ENCODE data around the gene DGKE. TPM values are rescaled to one million over a fixed set of nuclear protein-coding genes. Genes with fewer than 3 reads are reported as not detected.
A peak's percentile ranks its signal among the peaks of the same experiment; 100 is the strongest.

The DGKE gene
- total RNA-seq, 1 experiment from 2014 or later: 19.1 TPM

- TF ChIP-seq TCF7L2 (IDR thresholded peaks at IDR 0.05; ENCODE audit: low read depth, low read length): no peak
- TF ChIP-seq CTCF (IDR thresholded peaks at IDR 0.05): no peak
- Histone ChIP-seq H3K4me3 (ENCODE audit: low read depth in 2 of 2, low read length in 2 of 2) (no peak overlapping the region), H3K27ac (ENCODE audit: low read length) (no peak overlapping the region), H3K9me3 (ENCODE audit: control insufficient read depth, insufficient read depth, low read depth, low read length) (no peaks in the 10 kb centered on the region), H3K36me3 (ENCODE audit: control insufficient read depth, insufficient read depth, low read length) (no peaks in the 10 kb centered on the region), H3K27me3 (ENCODE audit: control insufficient read depth, insufficient read depth, low read length) (no peaks in the 10 kb centered on the region), H3K4me1 (ENCODE audit: control insufficient read depth, insufficient read depth, low read length) (no peaks in the 10 kb centered on the region)
- BruUV-seq (replicated peaks): no TSS peak
- in situ Hi-C loops (cut with HindIII; ENCODE audit: low pct_unique_long_range_greater_than_20kb, low sequenced_read_pairs) (no loop called here), intact Hi-C loops (cut with micrococcal nuclease; ENCODE audit: unreplicated experiment) (no loop called here)
- ATAC-seq: no peak
- no peak for DNase-seq (ENCODE audit: low read depth, low spot score)
- ChIA-PET CTCF (no interaction called here), POLR2A (interaction anchor here (0.6 kb wide), 1 partner anchor 22 kb away, joined by 7 read pairs; no protein-coding TSS in a partner anchor)
Observed at GRCh38 chr17:56879280-56879679, 45.3 kb downstream of the DGKE start.

- no TSS peak for BruUV-seq (replicated peaks)
- CTCF ChIA-PET: no interaction called here
Observed at GRCh38 chr17:56880133-56880532, 46.2 kb downstream of the DGKE start.

More at GRCh38 chr17:56880133-56880532, 46.2 kb downstream of the DGKE start:
- POLR2A ChIA-PET: no interaction called here
- Histone ChIP-seq H3K4me3 (ENCODE audit: low read depth in 2 of 2, low read length in 2 of 2) (no peak overlapping the region), H3K27me3 (ENCODE audit: control insufficient read depth, insufficient read depth, low read length) (no peaks in the 10 kb centered on the region), H3K9me3 (ENCODE audit: control insufficient read depth, insufficient read depth, low read depth, low read length) (no peaks in the 10 kb centered on the region), H3K4me1 (ENCODE audit: control insufficient read depth, insufficient read depth, low read length) (no peaks in the 10 kb centered on the region), H3K27ac (ENCODE audit: low read length) (no peak overlapping the region), H3K36me3 (ENCODE audit: control insufficient read depth, insufficient read depth, low read length) (no peaks in the 10 kb centered on the region)
- in situ Hi-C loops (cut with HindIII; ENCODE audit: low pct_unique_long_range_greater_than_20kb, low sequenced_read_pairs) (no loop called here), intact Hi-C loops (cut with micrococcal nuclease; ENCODE audit: unreplicated experiment) (no loop called here)
- ATAC-seq: 0 out of 2 replicates have a peak, but pooled peaks have one; percentile 9
- no peak for TF ChIP-seq SIN3A (IDR thresholded peaks at IDR 0.05; ENCODE audit: borderline replicate concordance, insufficient read depth, low read depth, low read length)
- TF ChIP-seq REST (IDR thresholded peaks at IDR 0.05; ENCODE audit: insufficient read depth in 1 of 2, low read depth in 2 of 2, low read length in 1 of 2): no peak
- TF ChIP-seq TCF7L2 (IDR thresholded peaks at IDR 0.05; ENCODE audit: low read depth, low read length): no peak
- TF ChIP-seq POLR2AphosphoS5 (IDR thresholded peaks at IDR 0.05; ENCODE audit: low read depth, low read length): no peak
- no peak for TF ChIP-seq CTCF (IDR thresholded peaks at IDR 0.05)
- DNase-seq (ENCODE audit: low read depth, low spot score): no peak
